Activated naive CD4-positive, alpha-beta T cell treated with anti-CD3 and anti-CD28 coated beads, Interleukin-2, amount 50 U/mL, for 72 hours (primary cell): ENCODE data around the gene MAPT. TPM values are rescaled to one million over a fixed set of nuclear protein-coding genes. Genes with fewer than 3 reads are reported as not detected.

Experiments
- ATAC-seq, 2 donors: fragments of 150-1000 bp; cut with Tn5 transposase; 2 replicates each; pipeline ENCODE4 v1.10.0; 2021; ENCODE audit warnings: mild to moderate bottlenecking in 2 of 2, moderate library complexity in 2 of 2
- DNase-seq, 2 donors: peaks; one replicate each; pipeline ENCODE4 v3.0.0; 2021 to 2022; ENCODE audit warnings: low spot score in 2 of 2
- H3K27ac Mint-ChIP-seq, 2 donors: one replicate each; pipeline ENCODE4 v1.8.0; 2022; ENCODE audit warnings: mild to moderate bottlenecking in 2 of 2, mixed read lengths in 2 of 2
- H3K36me3 Mint-ChIP-seq, 2 donors: one replicate each; pipeline ENCODE4 v1.8.0; 2022; ENCODE audit warnings: mixed read lengths in 2 of 2
- H3K9me3 Mint-ChIP-seq, 2 donors: one replicate each; pipeline ENCODE4 v1.8.0; 2022; ENCODE audit warnings: mixed read lengths in 2 of 2
- total RNA-seq, 2 donors: library from RNA; stranded (reverse); gene quantifications; one replicate each; pipeline ENCODE4 v1.2.3, GENCODE V29; 2022

The MAPT gene
- total RNA-seq, 2 donors from 2014 or later = 0.57 to 2.2 TPM

DNA sequence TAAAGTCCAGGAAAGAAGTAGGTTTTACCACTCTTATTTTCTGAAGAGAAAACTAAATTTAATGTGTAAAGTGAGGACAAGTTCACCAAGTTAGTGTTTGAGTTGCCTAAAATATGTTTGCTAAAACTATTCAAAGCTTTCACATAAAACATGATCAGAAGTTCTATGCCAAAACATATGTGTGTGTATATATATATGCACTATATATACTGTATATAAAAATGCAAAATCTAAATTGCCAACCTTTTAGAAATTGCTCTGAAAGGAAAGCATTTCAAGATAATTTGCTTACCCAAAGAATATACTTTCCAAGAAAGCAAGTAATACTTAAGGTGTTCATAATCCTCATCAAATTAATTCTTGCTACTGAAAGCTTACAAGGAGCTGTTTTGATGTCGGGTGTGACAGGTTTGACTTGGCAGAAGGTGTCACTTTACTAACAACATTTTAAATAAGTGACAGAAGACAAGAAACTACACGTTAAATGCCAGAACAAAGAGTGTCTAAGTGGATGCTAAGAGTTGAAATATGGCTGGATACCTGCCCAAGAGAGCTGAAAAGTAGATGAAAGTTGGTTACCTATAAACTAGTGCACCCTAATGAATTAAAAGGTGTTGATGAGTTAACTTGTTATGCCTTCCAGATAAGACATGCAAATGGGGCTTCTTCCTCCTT is 72.4 kb downstream of the MAPT start:
- peaks cover 0 to 5% of the 10 kb centered on the region in 2 donors for H3K9me3 Mint-ChIP-seq
- DNase-seq = no peak
- H3K27ac Mint-ChIP-seq = no peak overlapping the region
- no peak for ATAC-seq
- H3K36me3 Mint-ChIP-seq = no peaks in the 10 kb centered on the region

DNA sequence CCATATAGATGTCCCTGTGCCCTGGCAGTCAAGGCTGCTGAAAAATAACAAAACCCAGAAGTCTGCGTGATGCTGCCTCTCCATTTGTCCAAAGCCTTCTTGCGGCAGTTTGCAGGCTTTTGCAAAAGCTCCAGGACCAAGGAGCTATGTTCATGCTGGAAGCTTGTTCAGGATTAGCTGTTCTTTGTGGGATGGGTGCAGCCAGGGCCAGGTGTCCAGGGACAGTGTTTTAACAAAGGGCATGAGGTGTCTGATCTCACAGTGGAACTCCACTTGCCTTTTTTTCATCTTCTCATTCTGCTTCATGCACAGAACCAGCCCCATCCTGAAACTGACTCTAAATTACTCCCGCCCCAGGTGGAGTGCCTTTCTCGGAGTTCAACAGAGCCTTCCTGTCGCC is 73.0 kb downstream of the MAPT start:
- Mint-ChIP-seq H3K36me3 (peaks cover 0 to 2% of the 10 kb centered on the region in 2 donors), H3K27ac (no peak overlapping the region), H3K9me3 (peaks cover 2 to 8% of the 10 kb centered on the region in 2 donors)
- DNase-seq = no peak
- ATAC-seq = no peak

DNA sequence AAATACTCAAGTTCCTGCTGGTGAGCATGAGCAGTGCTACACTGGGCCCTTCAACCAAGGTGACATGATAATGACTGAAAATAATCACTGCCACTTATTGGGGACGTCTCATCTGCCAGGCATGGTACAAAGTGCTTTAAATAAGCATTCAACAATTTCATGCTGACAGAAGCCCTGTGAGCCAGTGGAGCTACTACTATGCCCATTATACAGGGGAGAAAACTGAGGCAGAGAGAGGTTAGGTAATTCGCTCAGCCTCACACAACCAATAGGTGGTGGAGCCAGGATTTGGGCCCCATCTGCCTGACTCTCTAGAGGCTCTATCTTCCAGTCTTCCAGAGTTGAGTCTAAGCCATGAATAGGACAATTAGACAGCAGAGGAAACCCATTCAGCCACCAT is 74.4 kb downstream of the MAPT start:
- Mint-ChIP-seq H3K9me3 (peaks cover 5 to 9% of the 10 kb centered on the region in 2 donors), H3K36me3 (peaks cover 0 to 6% of the 10 kb centered on the region in 2 donors), H3K27ac (no peak overlapping the region)
- ATAC-seq (no peak), DNase-seq (no peak)

DNA sequence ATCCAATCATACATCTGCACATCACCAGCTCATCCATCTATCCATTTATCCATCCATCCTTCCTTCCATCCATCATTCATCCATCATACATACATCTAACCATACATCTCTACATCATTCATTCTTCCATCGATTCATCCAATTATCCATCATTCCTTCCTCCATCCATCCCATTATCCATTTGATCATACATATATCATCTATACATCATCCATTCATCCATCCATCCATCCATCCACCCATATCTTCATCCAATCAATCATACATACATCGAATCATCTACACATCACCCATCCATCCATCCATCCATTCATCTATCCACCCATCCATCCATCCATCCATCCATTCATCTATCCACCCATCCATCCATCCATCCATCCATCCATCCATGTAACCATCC is 75.4 kb downstream of the MAPT start:
- Mint-ChIP-seq H3K27ac (no peak overlapping the region), H3K9me3 (peaks cover 5 to 9% of the 10 kb centered on the region in 2 donors), H3K36me3 (peaks cover 0 to 6% of the 10 kb centered on the region in 2 donors)
- no peak for DNase-seq
- no peak for ATAC-seq

DNA sequence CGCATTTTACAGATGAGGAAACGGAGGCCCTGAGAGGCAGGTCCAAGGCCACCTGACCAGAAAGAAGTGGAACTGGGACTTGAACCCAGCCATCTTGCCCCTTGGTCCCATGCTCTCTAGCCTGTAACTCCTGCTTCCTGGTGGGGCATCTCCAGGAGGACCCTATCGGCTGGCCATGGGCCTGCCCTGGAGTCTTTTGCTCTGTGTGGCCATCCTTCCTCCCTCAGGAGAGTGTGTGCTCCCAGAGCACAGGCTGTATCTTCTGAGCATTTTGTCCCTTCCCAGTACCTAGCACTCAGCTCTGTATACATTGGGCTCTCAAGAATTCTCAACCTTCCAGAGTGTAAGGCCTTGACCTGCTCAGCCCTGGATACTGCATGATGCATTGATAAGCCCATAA is 76.3 kb downstream of the MAPT start:
- no peak for DNase-seq
- H3K27ac Mint-ChIP-seq = no peak overlapping the region
- peaks cover 5 to 9% of the 10 kb centered on the region in 2 donors for H3K9me3 Mint-ChIP-seq
- no peak for ATAC-seq
- peaks cover 0 to 6% of the 10 kb centered on the region in 2 donors for H3K36me3 Mint-ChIP-seq

DNA sequence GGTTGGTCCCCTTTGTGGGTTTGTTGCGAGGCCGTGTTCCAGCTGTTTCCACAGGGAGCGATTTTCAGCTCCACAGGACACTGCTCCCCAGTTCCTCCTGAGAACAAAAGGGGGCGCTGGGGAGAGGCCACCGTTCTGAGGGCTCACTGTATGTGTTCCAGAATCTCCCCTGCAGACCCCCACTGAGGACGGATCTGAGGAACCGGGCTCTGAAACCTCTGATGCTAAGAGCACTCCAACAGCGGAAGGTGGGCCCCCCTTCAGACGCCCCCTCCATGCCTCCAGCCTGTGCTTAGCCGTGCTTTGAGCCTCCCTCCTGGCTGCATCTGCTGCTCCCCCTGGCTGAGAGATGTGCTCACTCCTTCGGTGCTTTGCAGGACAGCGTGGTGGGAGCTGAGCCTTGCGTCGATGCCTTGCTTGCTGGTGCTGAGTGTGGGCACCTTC is 77.4 kb downstream of the MAPT start:
- ATAC-seq (no peak), DNase-seq (no peak)
- H3K9me3 Mint-ChIP-seq = peaks cover 5 to 9% of the 10 kb centered on the region in 2 donors
- no peak overlapping the region for H3K27ac Mint-ChIP-seq
- H3K36me3 Mint-ChIP-seq = peaks cover 0 to 6% of the 10 kb centered on the region in 2 donors

DNA sequence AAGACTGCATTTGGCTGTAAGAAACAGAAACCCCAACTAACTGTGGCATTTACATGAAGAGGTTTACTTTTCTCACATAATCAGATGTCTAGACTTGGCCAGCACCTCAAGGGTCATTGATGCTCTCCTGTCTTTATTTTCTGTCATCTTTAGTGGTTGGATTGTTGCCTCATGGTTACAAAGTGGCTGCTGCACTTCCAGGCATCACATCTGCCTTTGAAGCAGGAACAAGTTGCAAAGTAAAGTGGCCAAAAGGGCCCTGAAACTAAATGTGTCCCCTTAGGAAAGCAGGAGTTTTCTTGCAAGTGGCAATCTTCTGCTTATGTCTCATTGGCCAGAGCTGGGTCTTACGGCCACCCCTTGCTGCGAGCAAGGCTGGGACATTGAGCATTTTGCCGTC is 78.2 kb downstream of the MAPT start:
- no peak overlapping the region for H3K27ac Mint-ChIP-seq
- H3K9me3 Mint-ChIP-seq = peaks cover 5 to 9% of the 10 kb centered on the region in 2 donors
- ATAC-seq (no peak), DNase-seq (no peak)
- peaks cover 0 to 6% of the 10 kb centered on the region in 2 donors for H3K36me3 Mint-ChIP-seq

DNA sequence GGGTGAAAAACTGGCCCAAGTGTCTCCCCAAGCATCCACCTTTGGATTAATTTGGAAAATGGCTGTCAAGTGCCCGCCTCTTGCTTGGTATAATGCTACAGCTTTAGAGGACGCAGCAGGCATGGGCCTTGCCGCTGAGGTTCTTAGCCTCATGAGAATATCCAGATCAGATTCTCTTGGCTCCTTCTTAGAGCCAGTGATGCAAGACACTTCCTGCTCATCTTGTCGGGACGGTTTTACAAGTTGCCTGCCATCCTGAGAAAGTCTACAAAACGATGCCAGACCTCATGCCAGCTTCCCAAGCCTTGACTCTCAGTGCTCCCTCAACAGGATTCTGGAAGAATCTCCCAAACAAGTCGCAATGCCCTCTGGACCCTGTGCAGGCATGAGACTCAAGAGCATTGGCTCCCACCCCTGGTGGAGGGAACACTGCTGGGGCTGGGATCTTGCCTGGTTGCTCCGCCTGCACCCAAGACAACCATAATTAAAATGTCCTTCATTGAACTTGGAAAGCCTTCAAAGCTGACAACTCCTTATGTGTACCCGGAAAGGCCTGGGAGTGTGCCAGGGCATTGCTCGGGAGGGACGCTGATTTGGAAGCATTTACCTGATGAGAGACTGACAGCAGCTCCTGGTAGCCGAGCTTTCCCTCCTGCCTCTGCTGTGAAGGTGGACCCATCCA is 78.9 kb downstream of the MAPT start:
- peaks cover 0 to 6% of the 10 kb centered on the region in 2 donors for H3K36me3 Mint-ChIP-seq
- peaks cover 5 to 9% of the 10 kb centered on the region in 2 donors for H3K9me3 Mint-ChIP-seq
- DNase-seq (no peak), ATAC-seq (no peak)
- no peak overlapping the region for H3K27ac Mint-ChIP-seq

DNA sequence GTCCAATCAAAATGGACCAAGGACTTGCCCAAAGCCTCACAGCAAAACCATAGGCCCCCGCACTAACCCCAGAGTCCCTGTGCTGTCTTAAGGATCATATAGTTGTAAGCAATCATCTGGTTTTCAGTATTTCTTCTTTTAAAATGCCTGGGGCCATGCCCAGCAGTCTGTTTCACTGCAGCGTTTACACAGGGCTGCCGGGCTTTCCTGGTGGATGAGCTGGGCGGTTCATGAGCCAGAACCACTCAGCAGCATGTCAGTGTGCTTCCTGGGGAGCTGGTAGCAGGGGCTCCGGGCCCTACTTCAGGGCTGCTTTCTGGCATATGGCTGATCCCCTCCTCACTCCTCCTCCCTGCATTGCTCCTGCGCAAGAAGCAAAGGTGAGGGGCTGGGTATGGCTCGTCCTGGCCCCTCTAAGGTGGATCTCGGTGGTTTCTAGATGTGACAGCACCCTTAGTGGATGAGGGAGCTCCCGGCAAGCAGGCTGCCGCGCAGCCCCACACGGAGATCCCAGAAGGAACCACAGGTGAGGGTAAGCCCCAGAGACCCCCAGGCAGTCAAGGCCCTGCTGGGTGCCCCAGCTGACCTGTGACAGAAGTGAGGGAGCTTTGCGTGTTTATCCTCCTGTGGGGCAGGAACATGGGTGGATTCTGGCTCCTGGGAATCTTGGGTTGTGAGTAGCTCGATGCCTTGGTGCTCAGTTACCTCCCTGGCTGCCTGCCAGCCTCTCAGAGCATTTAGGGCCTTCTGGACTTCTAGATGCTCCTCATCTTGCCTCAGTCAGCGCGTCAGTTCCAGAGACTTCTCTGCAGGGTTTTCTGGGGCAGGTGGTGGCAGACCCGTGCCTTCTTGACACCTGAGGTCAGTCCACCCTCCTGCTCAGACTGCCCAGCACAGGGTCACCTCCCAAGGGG is 79.8 kb downstream of the MAPT start:
- Mint-ChIP-seq H3K9me3 (peaks cover 5 to 9% of the 10 kb centered on the region in 2 donors), H3K27ac (no peak overlapping the region), H3K36me3 (peaks cover 0 to 6% of the 10 kb centered on the region in 2 donors)
- DNase-seq (no peak), ATAC-seq (no peak)

DNA sequence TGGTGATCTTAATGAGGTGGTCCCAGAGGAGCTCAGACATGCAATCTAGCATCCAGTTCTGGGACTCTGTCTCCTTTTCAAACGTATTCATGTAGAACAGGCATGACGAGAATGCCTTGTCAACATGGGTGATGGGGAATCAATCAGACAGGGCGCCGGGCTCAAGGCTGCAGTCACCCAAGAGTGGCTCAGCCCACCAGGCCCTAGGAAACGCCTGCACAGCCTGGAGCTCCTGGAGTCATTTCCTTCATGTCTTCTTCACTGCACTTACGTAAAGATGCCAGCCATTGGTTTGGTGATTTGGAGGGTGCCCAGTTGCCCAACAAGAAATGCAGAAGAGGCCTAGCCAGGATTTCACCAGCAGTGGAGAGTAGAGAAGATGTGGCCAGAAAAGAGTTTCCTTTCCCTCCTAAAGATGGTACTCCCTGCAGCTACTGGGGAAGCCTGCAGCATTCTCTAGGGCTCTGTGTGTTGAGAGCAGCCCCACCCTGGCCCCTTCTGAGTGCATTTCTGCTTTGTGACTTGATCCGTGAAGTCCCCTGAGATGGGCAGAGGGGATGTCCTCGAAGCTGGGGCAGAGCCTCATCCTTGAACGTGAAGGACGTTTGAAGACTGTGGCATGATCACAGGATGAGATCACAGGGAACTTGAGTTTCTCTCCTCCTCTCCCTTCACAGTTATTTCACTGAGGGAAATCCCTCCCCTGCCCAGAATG is 80.7 kb downstream of the MAPT start:
- Mint-ChIP-seq H3K27ac (no peak overlapping the region), H3K36me3 (peaks cover 0 to 6% of the 10 kb centered on the region in 2 donors), H3K9me3 (peaks cover 4 to 5% of the 10 kb centered on the region in 2 donors)
- DNase-seq = no peak
- ATAC-seq = no peak

DNA sequence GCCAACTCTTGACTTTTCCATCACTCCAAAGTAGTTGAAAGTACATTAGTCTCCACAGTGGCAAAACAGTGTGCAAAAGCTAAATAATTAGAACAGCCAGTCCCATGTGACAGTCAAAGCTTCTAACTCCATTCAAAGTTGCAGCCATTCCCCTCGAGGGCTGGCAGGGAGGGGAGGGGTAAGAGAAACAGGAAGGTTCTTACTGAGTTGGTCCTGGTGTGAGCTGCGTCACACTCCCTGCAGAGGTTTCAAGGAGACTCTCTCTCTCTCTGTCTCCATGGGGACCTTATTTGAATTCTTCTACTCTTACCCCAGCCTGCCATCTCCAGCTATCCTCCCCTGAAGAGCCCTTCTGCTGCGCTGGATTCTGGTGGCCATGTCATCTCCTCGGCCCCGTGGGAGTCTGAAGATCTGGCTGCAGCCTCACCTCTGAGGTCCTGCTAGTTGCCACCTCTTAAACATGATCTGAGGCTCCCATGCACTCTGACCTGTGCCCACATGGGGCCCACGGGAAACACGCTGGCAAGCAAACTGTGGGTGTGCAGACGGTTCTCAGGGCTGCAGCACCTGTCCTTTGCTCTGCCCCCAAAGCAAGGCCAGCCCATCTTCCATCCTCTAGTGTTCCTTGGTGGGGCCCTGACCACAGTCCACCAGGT is 81.4 kb downstream of the MAPT start:
- Mint-ChIP-seq H3K27ac (no peak overlapping the region), H3K36me3 (peaks cover 0 to 6% of the 10 kb centered on the region in 2 donors), H3K9me3 (peaks cover 4 to 5% of the 10 kb centered on the region in 2 donors)
- DNase-seq = no peak
- ATAC-seq = no peak

DNA sequence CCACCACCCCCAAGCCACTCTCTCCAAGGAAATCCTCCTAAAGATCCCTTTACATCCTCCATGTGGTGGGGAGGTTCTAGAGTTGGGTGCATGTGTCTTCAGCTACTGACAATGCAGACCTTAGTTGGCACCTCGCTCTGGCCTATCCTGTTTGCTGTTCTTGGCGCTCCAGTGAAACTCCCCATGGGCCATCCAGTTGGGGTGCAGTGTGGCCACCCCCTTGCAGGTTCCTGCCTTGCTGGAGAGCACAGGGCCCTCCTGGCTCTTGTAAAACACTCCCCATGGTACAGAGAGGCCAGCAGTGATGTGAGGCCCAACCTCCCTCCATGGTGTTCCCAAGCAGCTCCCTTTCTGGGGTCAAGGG is 82.0 kb downstream of the MAPT start:
- DNase-seq (no peak), ATAC-seq (no peak)
- Mint-ChIP-seq H3K9me3 (peaks cover 4 to 5% of the 10 kb centered on the region in 2 donors), H3K36me3 (peaks cover 0 to 6% of the 10 kb centered on the region in 2 donors), H3K27ac (no peak overlapping the region)

DNA sequence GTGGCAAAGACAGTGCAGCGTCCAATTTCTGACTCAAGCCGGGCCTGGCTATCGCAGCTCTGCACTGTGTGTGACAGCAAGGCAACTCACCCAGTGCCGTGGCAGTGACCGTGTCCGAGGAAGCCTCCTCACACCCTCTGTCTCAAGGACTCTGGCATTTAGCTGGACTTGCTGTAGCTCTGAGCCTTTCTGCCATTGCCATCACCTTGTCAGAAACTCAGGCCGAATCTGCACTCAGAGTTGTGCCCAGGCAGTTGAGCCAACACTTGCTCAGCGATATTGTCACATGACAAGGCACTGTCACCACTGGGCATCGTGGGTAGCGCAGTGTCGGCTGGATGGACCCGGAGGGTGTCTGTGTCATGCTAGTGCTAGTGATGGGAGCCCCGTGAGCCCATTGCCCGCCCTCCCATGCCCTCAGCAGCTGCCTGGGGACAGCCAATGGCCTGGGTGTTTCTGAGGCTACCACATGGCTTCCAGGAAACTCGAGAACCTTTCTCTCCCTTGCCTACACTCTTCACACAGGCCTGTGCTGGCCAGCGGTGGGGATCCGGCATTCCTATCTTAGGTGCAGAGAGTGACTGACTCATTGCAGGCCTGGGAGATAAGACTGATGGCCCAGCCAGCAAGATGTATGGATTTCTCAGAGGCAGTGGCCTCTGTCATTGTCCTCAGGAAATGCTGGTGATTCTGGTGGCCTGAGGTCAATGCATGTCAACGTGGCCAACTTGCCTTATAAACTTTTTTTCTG is 82.6 kb downstream of the MAPT start:
- Mint-ChIP-seq H3K9me3 (peaks cover 4 to 5% of the 10 kb centered on the region in 2 donors), H3K27ac (no peak overlapping the region), H3K36me3 (peaks cover 0 to 6% of the 10 kb centered on the region in 2 donors)
- DNase-seq (no peak), ATAC-seq (no peak)

DNA sequence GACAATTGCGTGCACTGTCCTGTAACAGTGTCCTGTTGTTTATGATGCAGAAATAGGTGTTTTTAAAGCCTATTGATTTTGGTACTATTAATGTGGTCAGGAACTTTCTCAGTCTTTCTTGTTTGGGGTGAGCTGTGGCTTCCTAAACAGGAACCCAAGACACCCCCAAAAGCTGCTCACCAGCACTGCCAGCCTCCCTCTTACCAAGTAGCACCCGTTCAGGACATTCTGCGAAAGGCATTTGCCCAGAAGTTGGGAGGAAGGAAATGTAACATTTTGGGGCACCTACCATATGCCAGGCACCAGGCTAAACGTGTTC is 83.1 kb downstream of the MAPT start:
- no peak for ATAC-seq
- no peak for DNase-seq
- Mint-ChIP-seq H3K27ac (no peak overlapping the region), H3K36me3 (peaks cover 0 to 3% of the 10 kb centered on the region in 2 donors), H3K9me3 (peaks cover under 1 to 2% of the 10 kb centered on the region in 2 donors)

DNA sequence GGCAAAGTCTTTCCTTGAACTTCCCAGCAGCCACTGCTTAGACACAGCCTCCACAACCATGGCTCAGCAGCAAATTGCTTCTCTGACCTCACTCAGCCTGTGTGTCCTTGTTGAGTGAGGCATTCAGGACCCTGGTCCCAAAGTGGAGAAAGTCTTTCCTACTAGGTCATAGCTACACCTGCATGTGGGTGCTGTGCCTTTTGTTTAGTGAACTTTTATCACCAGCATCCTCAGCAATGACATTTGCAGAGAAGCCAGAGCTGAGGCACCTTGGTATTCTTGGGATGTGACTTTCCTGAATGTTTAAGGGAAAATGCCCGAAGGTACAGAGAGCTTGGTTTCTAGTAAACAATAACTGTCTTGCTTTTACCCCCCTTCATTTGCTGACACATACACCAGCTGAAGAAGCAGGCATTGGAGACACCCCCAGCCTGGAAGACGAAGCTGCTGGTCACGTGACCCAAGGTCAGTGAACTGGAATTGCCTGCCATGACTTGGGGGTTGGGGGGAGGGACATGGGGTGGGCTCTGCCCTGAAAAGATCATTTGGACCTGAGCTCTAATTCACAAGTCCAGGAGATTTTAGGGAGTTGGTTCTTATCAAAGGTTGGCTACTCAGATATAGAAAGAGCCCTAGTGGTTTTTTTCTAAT is 83.7 kb downstream of the MAPT start:
- ATAC-seq (no peak), DNase-seq (no peak)
- H3K9me3 Mint-ChIP-seq = no peaks in the 10 kb centered on the region
- no peak overlapping the region for H3K27ac Mint-ChIP-seq
- no peaks in the 10 kb centered on the region for H3K36me3 Mint-ChIP-seq
